ENCODE data around the gene IL17RD.

Gene IL17RD

DNA sequence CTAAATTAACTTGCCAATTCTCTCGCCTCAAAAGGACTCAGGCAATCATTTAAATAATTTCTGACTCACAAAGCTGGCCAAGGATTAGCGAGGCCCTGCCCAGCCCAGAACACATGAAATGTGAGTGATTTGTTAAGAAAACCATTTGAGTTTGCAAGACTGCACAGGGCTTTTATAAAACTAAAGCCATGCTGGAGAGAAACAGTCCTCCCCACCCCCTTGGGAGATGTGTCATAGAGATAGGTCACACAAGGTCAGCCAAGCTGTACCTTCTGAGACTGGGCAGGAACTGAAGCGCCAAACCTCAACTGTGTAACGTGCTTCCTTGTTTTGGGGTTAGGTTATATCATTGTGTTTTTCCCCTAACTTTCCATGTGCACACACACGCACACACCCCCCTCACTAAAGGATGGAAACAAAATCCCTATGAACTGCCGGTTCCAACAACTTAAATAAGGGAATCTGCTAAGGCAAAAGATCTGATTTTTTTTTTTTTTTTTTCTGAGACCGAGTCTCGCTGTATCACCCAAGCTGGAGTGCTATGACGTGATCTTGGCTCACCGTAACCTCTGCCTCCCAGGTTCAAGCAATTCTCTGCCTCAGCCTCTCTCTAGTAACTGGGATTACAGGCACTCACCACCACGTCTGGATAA lies 96.6 kb downstream of the IL17RD start:
- 89 to 95% methylated on average over 10 to 11 of the region's 11 CpGs for WGBS, 2 experiments
- no peak overlapping the region for H3K4me3 ChIP-seq (ENCODE audit: insufficient read depth, low read depth, low read length)
- H3K9me3 ChIP-seq (ENCODE audit: control insufficient read depth, low read length) = no peaks in the 10 kb centered on the region
- H3K27ac ChIP-seq (ENCODE audit: insufficient read depth, low read depth, low read length, poor library complexity, severe bottlenecking) = no peak overlapping the region
- H3K4me1 ChIP-seq (ENCODE audit: control insufficient read depth, insufficient read depth, low read length) = peaks cover 6% of the 10 kb centered on the region
- no peaks in the 10 kb centered on the region for H3K36me3 ChIP-seq (ENCODE audit: control insufficient read depth, insufficient read depth, low read length)
- no peaks in the 10 kb centered on the region for H3K27me3 ChIP-seq (ENCODE audit: control insufficient read depth, insufficient read depth, low read length, poor library complexity, severe bottlenecking)

DNA sequence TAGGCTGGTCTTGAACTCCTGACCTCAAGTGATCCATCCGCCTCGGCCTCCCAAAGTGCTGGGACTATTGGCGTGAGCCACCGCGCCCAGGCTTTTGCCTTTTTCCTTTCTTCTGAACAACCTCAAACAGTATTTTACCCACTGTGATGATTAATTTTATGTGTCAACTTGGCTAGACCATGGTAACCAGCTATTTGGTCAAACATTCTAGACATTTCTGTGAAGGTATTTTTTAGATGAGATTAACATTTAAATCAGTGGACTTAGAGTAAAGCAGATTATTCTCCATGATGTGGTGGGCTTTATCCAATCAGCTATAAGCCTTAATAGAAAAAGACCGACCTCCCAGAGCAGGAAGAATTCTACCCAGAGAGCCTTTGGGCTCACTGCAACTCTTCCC lies 98.7 kb downstream of the IL17RD start:
- H3K9me3 ChIP-seq (ENCODE audit: control insufficient read depth, low read length) = no peaks in the 10 kb centered on the region
- no peaks in the 10 kb centered on the region for H3K27me3 ChIP-seq (ENCODE audit: control insufficient read depth, insufficient read depth, low read length, poor library complexity, severe bottlenecking)
- H3K36me3 ChIP-seq (ENCODE audit: control insufficient read depth, insufficient read depth, low read length) = no peaks in the 10 kb centered on the region
- H3K4me3 ChIP-seq (ENCODE audit: insufficient read depth, low read depth, low read length) = no peak overlapping the region
- H3K4me1 ChIP-seq (ENCODE audit: control insufficient read depth, insufficient read depth, low read length) = peaks cover 14% of the 10 kb centered on the region
- WGBS, 2 experiments = 96 to 97% methylated on average over 5 to 6 of the region's 6 CpGs
- H3K27ac ChIP-seq (ENCODE audit: insufficient read depth, low read depth, low read length, poor library complexity, severe bottlenecking) = no peak overlapping the region

- no peaks in the 10 kb centered on the region for H3K27me3 ChIP-seq (ENCODE audit: control insufficient read depth, insufficient read depth, low read length, poor library complexity, severe bottlenecking)
- H3K4me1 ChIP-seq (ENCODE audit: control insufficient read depth, insufficient read depth, low read length) = peaks cover 14% of the 10 kb centered on the region
Observed at GRCh38 chr3:57065588-57065987, 99.6 kb downstream of the IL17RD start.

DNA sequence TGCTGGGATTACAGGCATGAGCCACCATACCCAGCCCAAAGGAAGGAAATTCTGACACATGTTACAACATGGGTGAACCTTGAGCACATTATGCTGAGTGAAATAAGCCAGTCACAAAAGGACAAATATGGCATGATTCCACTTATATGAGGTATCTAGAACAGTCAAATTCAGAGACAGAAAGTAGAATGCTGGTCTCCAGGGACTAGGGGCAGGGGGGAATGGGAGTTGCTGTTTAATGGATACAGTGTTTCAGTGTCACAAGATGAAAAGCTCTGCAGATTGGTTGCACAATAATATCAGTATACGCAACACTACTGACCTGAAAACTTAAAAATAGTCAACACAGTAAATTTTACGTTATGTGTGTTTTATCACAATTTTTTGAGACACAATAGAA lies 100.6 kb downstream of the IL17RD start:
- Histone ChIP-seq H3K36me3 (ENCODE audit: control insufficient read depth, insufficient read depth, low read length) (no peaks in the 10 kb centered on the region), H3K4me3 (ENCODE audit: insufficient read depth, low read depth, low read length) (no peak overlapping the region), H3K27me3 (ENCODE audit: control insufficient read depth, insufficient read depth, low read length, poor library complexity, severe bottlenecking) (no peaks in the 10 kb centered on the region), H3K9me3 (ENCODE audit: control insufficient read depth, low read length) (no peaks in the 10 kb centered on the region), H3K4me1 (ENCODE audit: control insufficient read depth, insufficient read depth, low read length) (peaks cover 14% of the 10 kb centered on the region), H3K27ac (ENCODE audit: insufficient read depth, low read depth, low read length, poor library complexity, severe bottlenecking) (no peak overlapping the region)
- WGBS, 2 experiments = 100% methylated on average over 1 to 2 of the region's 2 CpGs

More at GRCh38 chr3:57065588-57065987, 99.6 kb downstream of the IL17RD start:
- Histone ChIP-seq H3K27ac (ENCODE audit: insufficient read depth, low read depth, low read length, poor library complexity, severe bottlenecking) (no peak overlapping the region), H3K9me3 (ENCODE audit: control insufficient read depth, low read length) (no peaks in the 10 kb centered on the region), H3K4me3 (ENCODE audit: insufficient read depth, low read depth, low read length) (no peak overlapping the region), H3K36me3 (ENCODE audit: control insufficient read depth, insufficient read depth, low read length) (no peaks in the 10 kb centered on the region)
- WGBS, 2 experiments = 84 to 85% methylated on average over 3 of the region's 3 CpGs

- Histone ChIP-seq H3K4me3 (ENCODE audit: insufficient read depth, low read depth, low read length) (no peak overlapping the region), H3K27me3 (ENCODE audit: control insufficient read depth, insufficient read depth, low read length, poor library complexity, severe bottlenecking) (no peaks in the 10 kb centered on the region), H3K27ac (ENCODE audit: insufficient read depth, low read depth, low read length, poor library complexity, severe bottlenecking) (no peak overlapping the region), H3K4me1 (ENCODE audit: control insufficient read depth, insufficient read depth, low read length) (peaks cover 14% of the 10 kb centered on the region), H3K9me3 (ENCODE audit: control insufficient read depth, low read length) (no peaks in the 10 kb centered on the region), H3K36me3 (ENCODE audit: control insufficient read depth, insufficient read depth, low read length) (no peaks in the 10 kb centered on the region)
- WGBS, 2 experiments = 88 to 92% methylated on average over 6 of the region's 6 CpGs
Observed at GRCh38 chr3:57064001-57064400, 101.2 kb downstream of the IL17RD start.

- 94 to 95% methylated on average over 5 of the region's 5 CpGs for WGBS, 2 experiments
- no peaks in the 10 kb centered on the region for H3K36me3 ChIP-seq (ENCODE audit: control insufficient read depth, insufficient read depth, low read length)
- H3K4me3 ChIP-seq (ENCODE audit: insufficient read depth, low read depth, low read length) = no peak overlapping the region
- H3K4me1 ChIP-seq (ENCODE audit: control insufficient read depth, insufficient read depth, low read length) = peaks cover 8% of the 10 kb centered on the region
- no peaks in the 10 kb centered on the region for H3K9me3 ChIP-seq (ENCODE audit: control insufficient read depth, low read length)
- no peaks in the 10 kb centered on the region for H3K27me3 ChIP-seq (ENCODE audit: control insufficient read depth, insufficient read depth, low read length, poor library complexity, severe bottlenecking)
- no peak overlapping the region for H3K27ac ChIP-seq (ENCODE audit: insufficient read depth, low read depth, low read length, poor library complexity, severe bottlenecking)
Observed at GRCh38 chr3:57063032-57063431, 102.1 kb downstream of the IL17RD start.

DNA sequence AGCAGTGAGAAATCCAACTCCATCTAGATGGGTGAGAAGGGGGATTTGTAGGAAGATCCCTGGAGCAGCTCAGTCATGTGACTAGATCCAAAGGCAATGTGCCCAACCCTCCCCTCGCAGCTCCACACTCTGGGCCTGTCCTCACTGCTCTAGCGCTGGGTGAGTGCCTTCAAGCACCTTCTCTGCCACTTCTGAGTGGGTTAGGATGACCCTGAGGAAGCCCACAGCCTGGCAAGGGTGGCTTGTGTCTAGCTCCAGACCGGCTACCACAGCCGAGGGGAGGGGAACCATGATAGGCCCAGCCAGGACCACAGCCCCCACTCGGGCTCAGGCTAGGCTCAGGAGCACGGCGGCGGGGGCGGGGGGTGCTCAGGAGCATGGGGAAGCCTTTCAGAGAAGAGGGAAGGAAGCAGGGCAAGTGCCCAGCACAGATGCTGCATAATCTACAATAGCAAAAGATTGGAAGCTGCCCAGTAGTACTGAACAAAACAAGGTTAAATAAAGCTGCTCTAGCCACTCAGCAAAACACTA lies 103.0 kb downstream of the IL17RD start:
- no peaks in the 10 kb centered on the region for H3K27me3 ChIP-seq (ENCODE audit: control insufficient read depth, insufficient read depth, low read length, poor library complexity, severe bottlenecking)
- no peaks in the 10 kb centered on the region for H3K9me3 ChIP-seq (ENCODE audit: control insufficient read depth, low read length)
- WGBS, 2 experiments = 59% methylated on average over 9 of the region's 9 CpGs
- H3K4me3 ChIP-seq (ENCODE audit: insufficient read depth, low read depth, low read length) = no peak overlapping the region
- no peak overlapping the region for H3K27ac ChIP-seq (ENCODE audit: insufficient read depth, low read depth, low read length, poor library complexity, severe bottlenecking)
- H3K36me3 ChIP-seq (ENCODE audit: control insufficient read depth, insufficient read depth, low read length) = no peaks in the 10 kb centered on the region
- H3K4me1 ChIP-seq (ENCODE audit: control insufficient read depth, insufficient read depth, low read length) = peaks cover 8% of the 10 kb centered on the region

- no peak overlapping the region for H3K4me3 ChIP-seq (ENCODE audit: insufficient read depth, low read depth, low read length)
- 94% methylated on average over 3 of the region's 3 CpGs for WGBS, 2 experiments
- H3K9me3 ChIP-seq (ENCODE audit: control insufficient read depth, low read length) = no peaks in the 10 kb centered on the region
- no peaks in the 10 kb centered on the region for H3K36me3 ChIP-seq (ENCODE audit: control insufficient read depth, insufficient read depth, low read length)
- H3K27me3 ChIP-seq (ENCODE audit: control insufficient read depth, insufficient read depth, low read length, poor library complexity, severe bottlenecking) = no peaks in the 10 kb centered on the region
- H3K4me1 ChIP-seq (ENCODE audit: control insufficient read depth, insufficient read depth, low read length) = peaks cover 8% of the 10 kb centered on the region
- no peak overlapping the region for H3K27ac ChIP-seq (ENCODE audit: insufficient read depth, low read depth, low read length, poor library complexity, severe bottlenecking)
Observed at GRCh38 chr3:57061556-57061955, 103.6 kb downstream of the IL17RD start.

- no peak within 1 kb of the TSS for H3K27ac ChIP-seq (ENCODE audit: insufficient read depth, low read depth, low read length, poor library complexity, severe bottlenecking)
- H3K27me3 ChIP-seq (ENCODE audit: control insufficient read depth, insufficient read depth, low read length, poor library complexity, severe bottlenecking) = no peaks in the 10 kb centered on the region
- H3K4me1 ChIP-seq (ENCODE audit: control insufficient read depth, insufficient read depth, low read length) = peaks cover 8% of the 10 kb centered on the region
- no peak within 1 kb of the TSS for H3K4me3 ChIP-seq (ENCODE audit: insufficient read depth, low read depth, low read length)
- no peaks in the 10 kb centered on the region for H3K9me3 ChIP-seq (ENCODE audit: control insufficient read depth, low read length)
- no peaks in the 10 kb centered on the region for H3K36me3 ChIP-seq (ENCODE audit: control insufficient read depth, insufficient read depth, low read length)
- WGBS, 2 experiments = 59 to 60% methylated on average over 11 of the region's 11 CpGs
Observed at GRCh38 chr3:57060089-57060821, 104.9 kb downstream of the IL17RD start, which contains the start of gene SPATA12. Gene SPATA12 (plus strand): TSS chr3:57060664. CDS start chr3:57073695, 13,031 bp downstream.

DNA sequence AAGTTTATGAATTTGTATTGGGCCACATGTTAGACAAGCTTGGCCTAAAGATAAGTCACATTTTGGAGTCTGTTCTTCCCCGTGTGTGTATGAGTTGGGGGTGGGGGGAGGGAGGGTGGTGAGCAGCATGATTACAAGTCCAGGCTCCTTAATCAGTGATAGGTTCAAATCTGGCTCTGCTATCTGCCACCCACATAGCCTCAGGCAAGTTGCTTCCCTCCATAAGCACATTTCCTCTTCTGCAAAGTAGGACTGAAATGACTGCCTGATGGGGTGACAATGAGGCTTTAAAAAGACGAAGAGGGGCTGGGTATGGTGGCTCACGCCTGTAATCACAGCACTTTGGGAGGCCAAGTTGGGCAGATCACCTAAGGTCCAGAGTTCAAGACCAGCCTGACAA lies 105.7 kb downstream of the IL17RD start:
- no peaks in the 10 kb centered on the region for H3K36me3 ChIP-seq (ENCODE audit: control insufficient read depth, insufficient read depth, low read length)
- no peaks in the 10 kb centered on the region for H3K9me3 ChIP-seq (ENCODE audit: control insufficient read depth, low read length)
- 84 to 93% methylated on average over 3 of the region's 3 CpGs for WGBS, 2 experiments
- no peak overlapping the region for H3K27ac ChIP-seq (ENCODE audit: insufficient read depth, low read depth, low read length, poor library complexity, severe bottlenecking)
- H3K27me3 ChIP-seq (ENCODE audit: control insufficient read depth, insufficient read depth, low read length, poor library complexity, severe bottlenecking) = no peaks in the 10 kb centered on the region
- peaks cover 8% of the 10 kb centered on the region for H3K4me1 ChIP-seq (ENCODE audit: control insufficient read depth, insufficient read depth, low read length)
- H3K4me3 ChIP-seq (ENCODE audit: insufficient read depth, low read depth, low read length) = no peak overlapping the region

Data from ectodermal cell (in vitro differentiated cells).